ENCODE data around the gene C1S. TPM values are rescaled to one million over a fixed set of nuclear protein-coding genes. Genes with fewer than 3 reads are reported as not detected.

C1S gene
- total RNA-seq, 2 donors from 2014 or later, result 114 to 232 TPM

GRCh38 chr12:7120166-7120565, 59.6 kb downstream of the C1S start:
- DNase-seq (ENCODE audit: low spot score), result no peak
- no peak for TF ChIP-seq CTCF (IDR thresholded peaks at IDR 0.05)

More at GRCh38 chr12:7120166-7120565, 59.6 kb downstream of the C1S start:
- Histone ChIP-seq H3K27ac (no peak overlapping the region), H3K27me3 (no peaks in the 10 kb centered on the region), H3K9me3 (no peaks in the 10 kb centered on the region), H3K36me3 (no peaks in the 10 kb centered on the region), H3K4me1 (peaks cover 0 to 8% of the 10 kb centered on the region in 2 donors), H3K4me3 (no peak overlapping the region)

Other genes with a start within 250 kb of the C1S start
- 1 to 10 TPM in 1 of 2 donors, under 1 TPM in 1; 0.44 to 7.0 TPM for gene GPR162, start 238.9 kb upstream of the C1S start, total RNA-seq
- gene P3H3, start 232.3 kb upstream of the C1S start, total RNA-seq, result 10 to 100 TPM in 1 of 2 donors, 1 to 10 TPM in 1; 7.0 to 11.0 TPM
- gene GNB3, start 219.8 kb upstream of the C1S start, total RNA-seq, result 1 to 10 TPM in 1 of 2 donors, under 1 TPM in 1; 0.83 to 1.5 TPM
- 1 to 10 TPM in 1 of 2 donors, under 1 TPM in 1; 0.39 to 1.7 TPM for gene CDCA3, start 209.4 kb upstream of the C1S start, total RNA-seq
- 10 to 100 TPM; 35.3 to 45.1 TPM for gene USP5, start 208.6 kb upstream of the C1S start, total RNA-seq
- gene TPI1, start 193.2 kb upstream of the C1S start, total RNA-seq, result 100 to 1,000 TPM; 755 to 842 TPM
- 1 to 10 TPM; 4.1 to 6.4 TPM for gene SPSB2, start 187.4 kb upstream of the C1S start, total RNA-seq
- 10 to 100 TPM in 1 of 2 donors, 1 to 10 TPM in 1; 8.4 to 15.6 TPM for gene LRRC23, start 155.9 kb upstream of the C1S start, total RNA-seq
- gene ENO2, start 146.1 kb upstream of the C1S start, total RNA-seq, result 10 to 100 TPM in 1 of 2 donors, 1 to 10 TPM in 1; 9.7 to 36.9 TPM
- gene ATN1, start 132.8 kb upstream of the C1S start, total RNA-seq, result 10 to 100 TPM; 37.1 to 68.9 TPM
- not detected for gene RNU7-1, start 116.9 kb upstream of the C1S start, total RNA-seq
- 100 to 1,000 TPM; 398 to 533 TPM for gene C12orf57, start 116.7 kb upstream of the C1S start, total RNA-seq
- gene PTPN6, start 109.4 kb upstream of the C1S start, total RNA-seq, result 1 to 10 TPM; 3.7 to 7.5 TPM
- 100 to 1,000 TPM; 160 to 183 TPM for gene PHB2, start 90.1 kb upstream of the C1S start, total RNA-seq
- gene EMG1, start 89.8 kb upstream of the C1S start, total RNA-seq, result 10 to 100 TPM; 16.5 to 28.4 TPM
- gene LPCAT3, start 42.2 kb upstream of the C1S start, total RNA-seq, result 10 to 100 TPM; 20.0 to 33.3 TPM
- gene C1R, start 31.7 kb downstream of the C1S start, total RNA-seq, result 100 to 1,000 TPM; 191 to 467 TPM
- 10 to 100 TPM; 18.7 to 34.7 TPM for gene C1RL, start 48.5 kb downstream of the C1S start, total RNA-seq
- not detected for gene RBP5, start 68.2 kb downstream of the C1S start, total RNA-seq
- 1 to 10 TPM; 6.1 to 8.3 TPM for gene CLSTN3, start 69.7 kb downstream of the C1S start, total RNA-seq
- 10 to 100 TPM; 11.6 to 25.0 TPM for gene PEX5, start 129.0 kb downstream of the C1S start, total RNA-seq
- gene ACSM4, start 243.4 kb downstream of the C1S start, total RNA-seq, result not detected